H1 (cell line): ENCODE results near the gene SMIM5. TPM values are rescaled to one million over a fixed set of nuclear protein-coding genes. Genes with fewer than 3 reads are reported as not detected.

ENCODE experiments used
- CTCF ChIA-PET: fragments of 300-600 bp; sonication (Branson Sonifier 250); formaldehyde crosslinking; loops from one replicate; lab custom pipeline; 2021; ENCODE audit not compliant: partially characterized antibody; lab: Charles Lee
- POLR2A ChIA-PET: fragments of 300-600 bp; sonication (Branson Sonifier 250); formaldehyde crosslinking; loops from one replicate; lab custom pipeline; 2021; ENCODE audit warnings: inconsistent platforms; ENCODE audit not compliant: partially characterized antibody; lab: Charles Lee
- DNase-seq, 2 experiments: peaks; one replicate each; pipeline versions ENCODE4 v3.0.0 to v3.0.0-alpha.2; 2010 to 2022; ENCODE audit warnings: low spot score in 2 of 2, low read depth in 1 of 2, mixed read lengths in 1 of 2
- FAIRE-seq: peaks from 2 replicates; lab custom pipeline; 2011; peaks lifted over from hg19 to GRCh38; lab: Jason Lieb, UNC
- H2AFZ ChIP-seq: 2 replicates; pipeline ENCODE4 v1.8.1; 2012; ENCODE audit warnings: low read length, inconsistent platforms
- H2AK5ac ChIP-seq: 2 replicates; pipeline ENCODE4 v1.6.1; 2013; ENCODE audit warnings: low read depth, low read length
- H2BK120ac ChIP-seq: replicated peaks from 2 replicates; pipeline ENCODE3; 2013; ENCODE audit warnings: low read depth, low read length, inconsistent platforms
- H2BK12ac ChIP-seq: 2 replicates; pipeline ENCODE4 v1.6.1; 2013; ENCODE audit warnings: low read depth, low read length
- H2BK15ac ChIP-seq: 2 replicates; pipeline ENCODE4 v1.6.1; 2013; ENCODE audit warnings: low read length
- H2BK20ac ChIP-seq: 2 replicates; pipeline ENCODE4 v1.6.1; 2013; ENCODE audit warnings: low read length
- H2BK5ac ChIP-seq: 2 replicates; pipeline ENCODE4 v1.6.1; 2013; ENCODE audit warnings: low read depth, low read length
- H3K14ac ChIP-seq: 2 replicates; pipeline ENCODE4 v1.6.1; 2013; ENCODE audit warnings: inconsistent platforms; ENCODE audit not compliant: insufficient read length
- H3K18ac ChIP-seq: 2 replicates; pipeline ENCODE4 v1.6.1; 2013; ENCODE audit warnings: low read length; ENCODE audit errors: extremely low read depth
- H3K23ac ChIP-seq: 2 replicates; pipeline ENCODE4 v1.6.1; 2013; ENCODE audit warnings: inconsistent platforms; ENCODE audit not compliant: insufficient read length
- H3K23me2 ChIP-seq: 2 replicates; pipeline ENCODE4 v1.6.1; 2013; ENCODE audit warnings: low read depth, low read length
- H3K27ac ChIP-seq: 2 replicates; pipeline ENCODE4 v1.6.1; 2011; ENCODE audit warnings: low read depth, low read length, inconsistent platforms
- H3K27me3 ChIP-seq, 4 experiments: replicated peaks in 1 of 4; 1 replicate in 1 of 4; 2 replicates in 3 of 4; pipeline versions ENCODE4 v1.6.1 to v1.8.1; 2011 to 2013; ENCODE audit warnings: low read length in 3 of 4, mild to moderate bottlenecking in 3 of 4, inconsistent platforms in 2 of 4, mixed read lengths in 2 of 4, moderate library complexity in 1 of 4; ENCODE audit not compliant: control insufficient read depth in 3 of 4, insufficient read depth in 3 of 4; ENCODE audit errors: extremely low read depth in 1 of 4
- H3K36me3 ChIP-seq, 4 experiments: 2 replicates each; pipeline versions ENCODE4 v1.6.1 to v1.8.1; 2011 to 2013; ENCODE audit warnings: mild to moderate bottlenecking in 4 of 4, low read length in 3 of 4, moderate library complexity in 2 of 4, control low read depth in 1 of 4, inconsistent platforms in 1 of 4; ENCODE audit not compliant: insufficient read depth in 4 of 4, control insufficient read depth in 2 of 4
- H3K4ac ChIP-seq: replicated peaks from 2 replicates; pipeline ENCODE3; 2013; ENCODE audit warnings: low read length, low read depth, mixed read lengths, inconsistent platforms; ENCODE audit not compliant: insufficient read length
- H3K4me1 ChIP-seq, 4 experiments: replicated peaks in 1 of 4; 1 replicate in 1 of 4; 2 replicates in 3 of 4; pipeline versions ENCODE4 v1.6.1 to v1.8.1; 2011 to 2013; ENCODE audit warnings: low read length in 3 of 4, inconsistent platforms in 2 of 4, mixed read lengths in 1 of 4; ENCODE audit not compliant: insufficient read depth in 4 of 4, control insufficient read depth in 3 of 4
- H3K4me2 ChIP-seq, 2 experiments: 2 replicates each; pipeline versions ENCODE4 v1.6.1 to v1.8.1; 2011 to 2013; ENCODE audit warnings: low read depth in 2 of 2, low read length in 2 of 2, control low read depth in 1 of 2, inconsistent platforms in 1 of 2, mild to moderate bottlenecking in 1 of 2; ENCODE audit not compliant: insufficient read depth in 1 of 2
- H3K4me3 ChIP-seq, 4 experiments: fragments of 200-600, 300-600 bp in 1 of 4; sonication (generic), shearing (Covaris generic), sonication (Bioruptor Twin) in 1 of 4; 2 replicates each; pipeline versions ENCODE4 v1.5.1 to v1.8.1; 2011 to 2016; ENCODE audit warnings: low read length in 4 of 4, low read depth in 3 of 4, control low read depth in 2 of 4, inconsistent platforms in 2 of 4, mild to moderate bottlenecking in 2 of 4, mixed read lengths in 1 of 4, moderate library complexity in 1 of 4; ENCODE audit not compliant: insufficient read depth in 2 of 4; ENCODE audit errors: extremely low read depth in 1 of 4
- H3K56ac ChIP-seq: replicated peaks from 2 replicates; pipeline ENCODE3; 2013; ENCODE audit warnings: low read depth, mild to moderate bottlenecking, mixed read lengths, low read length, inconsistent platforms; ENCODE audit not compliant: insufficient read length
- H3K79me1 ChIP-seq: 2 replicates; pipeline ENCODE4 v1.6.1; 2013; ENCODE audit warnings: low read depth, low read length, control low read depth
- H3K79me2 ChIP-seq, 2 experiments: 2 replicates each; pipeline versions ENCODE4 v1.6.1 to v1.8.1; 2012 to 2013; ENCODE audit warnings: low read length in 2 of 2, mild to moderate bottlenecking in 2 of 2, inconsistent platforms in 1 of 2; ENCODE audit not compliant: insufficient read depth in 2 of 2, control insufficient read depth in 1 of 2
- H3K9ac ChIP-seq, 4 experiments: replicated peaks in 1 of 4; 1 replicate in 1 of 4; 2 replicates in 3 of 4; pipeline versions ENCODE4 v1.6.1 to v1.8.1; 2011 to 2013; ENCODE audit warnings: low read depth in 3 of 4, low read length in 3 of 4, control low read depth in 2 of 4, mild to moderate bottlenecking in 2 of 4, moderate library complexity in 2 of 4, inconsistent platforms in 1 of 4; ENCODE audit errors: extremely low read depth in 1 of 4
- H3K9me3 ChIP-seq, 2 experiments: 2 replicates each; pipeline versions ENCODE4 v1.6.1 to v1.8.1; 2012 to 2013; ENCODE audit warnings: mild to moderate bottlenecking in 2 of 2, moderate library complexity in 2 of 2, control low read depth in 1 of 2, inconsistent platforms in 1 of 2, low read depth in 1 of 2, low read length in 1 of 2, mixed read lengths in 1 of 2; ENCODE audit not compliant: insufficient read depth in 2 of 2
- H4K20me1 ChIP-seq, 2 experiments: replicated peaks in 1 of 2; 2 replicates each; pipeline versions ENCODE3 to v1.8.1; 2011 to 2013; ENCODE audit warnings: inconsistent platforms in 2 of 2, low read length in 2 of 2, mild to moderate bottlenecking in 1 of 2; ENCODE audit not compliant: insufficient read depth in 2 of 2, control insufficient read depth in 1 of 2
- H4K5ac ChIP-seq: 2 replicates; pipeline ENCODE4 v1.6.1; 2013; ENCODE audit warnings: low read length, low read depth, mixed read lengths, inconsistent platforms; ENCODE audit not compliant: insufficient read length
- H4K8ac ChIP-seq: 2 replicates; pipeline ENCODE4 v1.8.0; 2013; ENCODE audit warnings: mild to moderate bottlenecking, moderate library complexity, low read length, inconsistent platforms; ENCODE audit not compliant: insufficient read depth; ENCODE audit errors: extremely low read depth
- H4K91ac ChIP-seq: replicated peaks from 2 replicates; pipeline ENCODE3; 2013; ENCODE audit warnings: low read length, mixed read lengths, inconsistent platforms; ENCODE audit not compliant: insufficient read length
- CEBPB ChIP-seq: IDR thresholded peaks from 2 replicates; pipeline ENCODE4 v1.6.1; 2012; ENCODE audit warnings: low read depth, low read length
- CTCF ChIP-seq, 3 experiments: IDR thresholded peaks; 1 replicate in 2 of 3; 2 replicates in 1 of 3; pipeline versions ENCODE4 v1.5.1 to v1.6.1; 2011; ENCODE audit warnings: low read length in 3 of 3, mild to moderate bottlenecking in 3 of 3, inconsistent platforms in 2 of 3, low read depth in 1 of 3, moderate library complexity in 1 of 3; ENCODE audit not compliant: insufficient read depth in 1 of 3; ENCODE audit errors: control extremely low read depth in 1 of 3
- EP300 ChIP-seq, 2 experiments: IDR thresholded peaks; 1 replicate in 1 of 2; 2 replicates in 1 of 2; pipeline ENCODE4 v1.6.1; 2011 to 2012; ENCODE audit warnings: low read depth in 2 of 2, low read length in 2 of 2, mild to moderate bottlenecking in 2 of 2, borderline replicate concordance in 1 of 2, inconsistent platforms in 1 of 2, moderate library complexity in 1 of 2
- FOSL1 ChIP-seq: IDR thresholded peaks from 2 replicates; pipeline ENCODE4 v1.6.1; 2011; ENCODE audit warnings: mild to moderate bottlenecking, low read depth, low read length, moderate library complexity; ENCODE audit not compliant: insufficient read depth
- RAD21 ChIP-seq, 2 experiments: IDR thresholded peaks in 1 of 2; conservative IDR thresholded peaks in 1 of 2; 2 replicates each; pipeline ENCODE4 v1.6.1; 2011; ENCODE audit warnings: low read depth in 2 of 2, low read length in 2 of 2, improper control_type of control experiment in 1 of 2, inconsistent platforms in 1 of 2, mild to moderate bottlenecking in 1 of 2, moderate library complexity in 1 of 2
- SIX5 ChIP-seq: IDR thresholded peaks from 2 replicates; pipeline ENCODE4 v1.6.1; 2011; ENCODE audit warnings: mild to moderate bottlenecking, low read depth, low read length
- TAF7 ChIP-seq: optimal IDR thresholded peaks from 2 replicates; pipeline ENCODE3; 2011; ENCODE audit warnings: low read depth, mild to moderate bottlenecking, inconsistent platforms, low read length, moderate library complexity, borderline replicate concordance
- TBP ChIP-seq: IDR thresholded peaks from 2 replicates; pipeline ENCODE4 v1.6.1; 2011; ENCODE audit warnings: low read depth, low read length, improper control_type of control experiment
- WGBS, 2 experiments: shearing (Covaris generic) in 1 of 2; methylation state at CpG; one replicate each; pipeline versions ENCODE4 v1.1.6 to v1.1.7; 2013 to 2015; ENCODE audit warnings: low lambda C conversion rate in 2 of 2, mixed read lengths in 2 of 2, inconsistent platforms in 1 of 2, low coverage in 1 of 2, missing lambda C conversion rate in 1 of 2; ENCODE audit not compliant: insufficient replicate concordance in 2 of 2, insufficient coverage in 1 of 2, insufficient read length in 1 of 2; ENCODE audit errors: extremely low coverage in 1 of 2, missing lambda C conversion rate in 1 of 2; 5-methylcytosine and 5-hydroxymethylcytosine counted together
- polyA plus RNA-seq, 7 experiments: library from polyadenylated mRNA; depleted of rRNA in 3 of 7; stranded (reverse) in 5 of 7; unstranded in 2 of 7; fragments of >200 nt in 5 of 7; fragments of 200-250 nt in 2 of 7; gene quantifications; 1 replicate in 5 of 7; 2 replicates in 1 of 7; 4 replicates in 1 of 7; pipeline versions ENCODE4 v1.2.1 to v1.2.3, GENCODE V29; 2011 to 2013; ENCODE audit warnings: missing spikeins in 2 of 7, mixed read lengths in 2 of 7
- total RNA-seq: library from RNA; stranded (reverse); fragmentation: NEBNext Ultra II Directional; extraction: Animal tissue kit (Norgen Biotek cat#: 25700); gene quantifications from 2 replicates; pipeline ENCODE4 v1.2.1, GENCODE V29; 2021
- TF ChIP-seq, protein P1 (sequence below): IDR thresholded peaks from 2 replicates; pipeline ENCODE4 v1.6.1; 2012; ENCODE audit warnings: inconsistent platforms

The SMIM5 gene
- total and polyA plus RNA-seq, 2 of the 8 experiments (the other 6 are each of a cell fraction or from before 2014, with no cell fraction given) = not detected

DNA sequence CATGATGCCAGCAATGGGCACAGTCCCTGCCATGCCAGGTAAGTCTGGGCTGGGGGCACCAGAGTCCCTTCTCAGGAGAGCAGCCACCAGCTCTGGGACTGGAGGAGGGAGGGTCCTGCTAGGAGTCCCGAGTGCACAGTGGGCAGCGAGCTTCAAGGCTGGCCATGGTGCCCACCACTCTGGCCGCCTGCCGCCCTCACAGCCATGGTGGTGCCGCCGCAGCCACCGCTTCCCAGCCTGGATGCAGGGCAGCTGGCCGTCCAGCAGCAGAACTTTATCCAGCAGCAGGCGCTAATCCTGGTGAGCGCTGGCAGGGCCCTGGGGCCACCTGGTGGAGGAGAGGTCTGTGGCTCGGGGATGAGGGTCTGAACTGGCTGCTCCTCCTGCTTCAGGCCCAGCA is 17.9 kb upstream of the SMIM5 start:
- no peak for FAIRE-seq
- no peak overlapping the region for H4K91ac ChIP-seq
- no peak overlapping the region for H3K4ac ChIP-seq
- no peak overlapping the region; the same call in 1 of the 2 replicates for H2BK5ac ChIP-seq
- H4K5ac ChIP-seq = no peak overlapping the region
- H3K14ac ChIP-seq = no peak overlapping the region
- no peak overlapping the region for H3K56ac ChIP-seq
- H2BK12ac ChIP-seq = peak overlapping the region; percentile 60; the same call in 1 of the 2 replicates
- ChIA-PET CTCF (interaction anchor here (0.8 to 59.2 kb wide), 7 partner anchors 9 to 137 kb away, joined by 3 to 2200 read pairs (median 13); partner anchors contain the start of genes RECQL5, SAP30BP, SMIM5 and TSEN54), POLR2A (interaction anchor here (1.1 to 1.2 kb wide), 2 partner anchors 11 to 41 kb away, joined by 3 to 4 read pairs; no protein-coding TSS in a partner anchor)
- no peaks in the 10 kb centered on the region for H3K27me3 ChIP-seq
- H2AK5ac ChIP-seq = no peak overlapping the region
- H3K9ac ChIP-seq = no peak overlapping the region
- H3K4me2 ChIP-seq = no peak overlapping the region
- H3K18ac ChIP-seq = no peak overlapping the region
- H3K79me1 ChIP-seq = no peaks in the 10 kb centered on the region
- no peak overlapping the region for H2BK20ac ChIP-seq
- no peaks in the 10 kb centered on the region for H3K79me2 ChIP-seq
- no peak overlapping the region for H3K23ac ChIP-seq
- H4K8ac ChIP-seq = no peak overlapping the region
- H2AFZ ChIP-seq = no peak overlapping the region
- no peak overlapping the region for H2BK120ac ChIP-seq
- 92% methylated on average over 11 of the region's 11 CpGs; no CpG with 5 or more reads in 1 of the 2 experiments for WGBS, 2 experiments
- H3K23me2 ChIP-seq = no peaks in the 10 kb centered on the region
- peaks cover 0 to 1% of the 10 kb centered on the region in 2 experiments for H4K20me1 ChIP-seq
- H3K27ac ChIP-seq = no peak overlapping the region
- no peaks in the 10 kb centered on the region for H3K9me3 ChIP-seq
- H3K36me3 ChIP-seq = no peaks in the 10 kb centered on the region
- DNase-seq = no peak
- H2BK15ac ChIP-seq = no peak overlapping the region
- H3K4me3 ChIP-seq = no peak overlapping the region
- H3K4me1 ChIP-seq = peaks cover 0 to 4% (median 1%) of the 10 kb centered on the region in 4 experiments; a peak in 4 of 7 replicates
- no peak for TF ChIP-seq TAF7
- peak; percentile 25 to 71 (median 31) for TF ChIP-seq CTCF (IDR thresholded peaks at IDR 0.05; ENCODE audit: control extremely low read depth in 1 of 3, insufficient read depth in 1 of 3, low read depth in 1 of 3, low read length in 3 of 3)
- TF ChIP-seq EP300 (IDR thresholded peaks at IDR 0.05; ENCODE audit: borderline replicate concordance in 1 of 2, low read depth in 2 of 2, low read length in 2 of 2) = no peak
- TF ChIP-seq TBP = no peak
- peak; percentile 14 to 28; a peak in 1 of 4 replicates for TF ChIP-seq RAD21 (IDR thresholded peaks at IDR 0.05 in 1 of 2, conservative IDR thresholded peaks at IDR 0.05 in 1 of 2; ENCODE audit: low read depth in 2 of 2, low read length in 2 of 2)
- TF ChIP-seq, protein P1, sequence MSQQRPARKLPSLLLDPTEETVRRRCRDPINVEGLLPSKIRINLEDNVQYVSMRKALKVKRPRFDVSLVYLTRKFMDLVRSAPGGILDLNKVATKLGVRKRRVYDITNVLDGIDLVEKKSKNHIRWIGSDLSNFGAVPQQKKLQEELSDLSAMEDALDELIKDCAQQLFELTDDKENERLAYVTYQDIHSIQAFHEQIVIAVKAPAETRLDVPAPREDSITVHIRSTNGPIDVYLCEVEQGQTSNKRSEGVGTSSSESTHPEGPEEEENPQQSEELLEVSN = 0 out of 2 replicates have a peak, but pooled peaks have one; percentile 19
- no peak for TF ChIP-seq CEBPB
- TF ChIP-seq SIX5 = no peak
- TF ChIP-seq FOSL1 = no peak
